Measurements from ENCODE around the gene NECTIN3.

NECTIN3 gene

DNA sequence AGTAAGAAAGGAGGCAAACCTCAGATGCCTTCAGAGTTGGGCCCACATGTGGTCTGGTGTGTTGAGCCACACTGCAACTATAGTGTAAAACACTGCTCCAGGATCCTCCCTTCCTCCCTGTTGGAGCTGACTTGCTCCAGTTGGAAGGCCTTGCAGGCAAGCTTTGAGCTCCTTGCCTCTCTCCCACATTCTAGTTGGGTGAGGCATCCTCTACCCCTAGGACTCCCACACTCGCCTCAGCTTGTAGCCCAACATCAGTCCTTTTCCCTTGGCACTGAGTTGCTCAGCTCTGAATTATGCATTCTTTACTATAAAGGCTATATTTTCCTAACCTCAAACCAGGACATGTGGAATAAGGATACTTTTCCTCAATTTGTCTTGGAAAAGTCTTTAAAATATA, 143.9 kb downstream of the NECTIN3 start:
- Histone ChIP-seq H3K9ac (ENCODE audit: low read length) (no peak overlapping the region), H3K9me3 (ENCODE audit: control insufficient read depth, low read length) (no peaks in the 10 kb centered on the region), H3K36me3 (ENCODE audit: control insufficient read depth, insufficient read depth, low read length) (no peaks in the 10 kb centered on the region), H3K27me3 (ENCODE audit: control insufficient read depth, insufficient read depth, low read length) (no peaks in the 10 kb centered on the region), H3K4me3 (ENCODE audit: low read length) (no peak overlapping the region), H3K4me1 (ENCODE audit: control insufficient read depth, insufficient read depth, low read length) (no peaks in the 10 kb centered on the region)

DNA sequence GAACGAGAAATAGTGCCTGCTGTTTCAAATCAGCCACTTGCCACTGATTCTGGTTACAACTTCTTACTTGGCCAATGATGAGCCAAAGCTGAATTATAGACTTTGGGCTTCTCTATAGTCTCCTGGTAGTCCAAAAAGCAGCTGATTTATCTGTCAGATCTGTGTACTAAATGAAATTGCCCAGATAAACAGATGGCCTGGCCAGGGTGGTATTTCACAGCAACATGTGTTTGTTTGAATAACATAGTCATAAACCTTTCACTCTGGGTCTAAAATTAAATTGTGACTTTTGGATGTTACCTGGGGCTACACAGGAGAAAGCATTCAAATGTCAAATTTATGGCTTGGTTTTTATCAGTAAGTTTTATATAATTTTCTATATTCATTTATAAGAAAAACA, 147.0 kb downstream of the NECTIN3 start:
- no peaks in the 10 kb centered on the region for H3K4me1 ChIP-seq (ENCODE audit: control insufficient read depth, insufficient read depth, low read length)
- H3K36me3 ChIP-seq (ENCODE audit: control insufficient read depth, insufficient read depth, low read length) = no peaks in the 10 kb centered on the region
- H3K9ac ChIP-seq (ENCODE audit: low read length) = no peak overlapping the region
- H3K4me3 ChIP-seq (ENCODE audit: low read length) = no peak overlapping the region
- no peaks in the 10 kb centered on the region for H3K9me3 ChIP-seq (ENCODE audit: control insufficient read depth, low read length)
- H3K27me3 ChIP-seq (ENCODE audit: control insufficient read depth, insufficient read depth, low read length) = no peaks in the 10 kb centered on the region

DNA sequence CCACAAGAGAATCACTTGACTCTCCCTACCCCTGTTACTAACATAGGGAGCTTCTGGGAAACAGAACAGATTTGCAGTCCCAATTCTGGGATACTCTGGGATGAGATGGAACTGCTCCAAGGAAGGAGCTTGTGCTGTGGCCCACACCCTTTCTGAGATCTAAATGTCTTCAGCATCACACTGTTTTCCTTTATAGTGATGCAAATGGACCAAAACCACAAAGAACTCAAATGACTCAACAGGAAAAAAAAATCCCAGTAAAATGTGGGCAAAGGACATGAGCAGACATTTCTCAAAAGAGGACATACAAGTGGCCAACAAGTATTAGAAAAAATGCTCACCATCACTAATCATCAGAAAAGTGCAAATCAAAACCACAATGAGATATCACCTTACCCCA, 155.6 kb downstream of the NECTIN3 start:
- Histone ChIP-seq H3K4me3 (ENCODE audit: low read length) (no peak overlapping the region), H3K27me3 (ENCODE audit: control insufficient read depth, insufficient read depth, low read length) (no peaks in the 10 kb centered on the region), H3K4me1 (ENCODE audit: control insufficient read depth, insufficient read depth, low read length) (no peaks in the 10 kb centered on the region), H3K9ac (ENCODE audit: low read length) (no peak overlapping the region), H3K36me3 (ENCODE audit: control insufficient read depth, insufficient read depth, low read length) (no peaks in the 10 kb centered on the region), H3K9me3 (ENCODE audit: control insufficient read depth, low read length) (no peaks in the 10 kb centered on the region)

DNA sequence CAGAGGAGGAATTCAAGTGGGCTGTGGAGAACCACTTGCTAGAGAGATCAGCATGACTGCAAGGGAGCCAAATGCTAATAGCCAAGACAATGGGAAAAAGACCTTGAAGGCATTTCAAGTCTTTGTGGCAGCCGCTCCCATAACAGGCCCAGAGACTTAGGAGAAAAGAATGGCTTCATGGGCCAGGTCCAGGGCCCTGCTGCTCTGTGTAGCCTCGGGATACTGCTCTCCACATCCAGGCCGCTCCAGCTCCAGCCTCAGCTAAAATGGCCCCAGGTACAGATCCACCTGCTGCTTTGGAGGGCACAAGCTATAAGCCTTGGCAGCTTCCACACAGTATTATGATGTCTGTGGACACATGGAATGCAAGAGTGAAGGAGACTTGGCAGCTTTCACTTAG, 157.7 kb downstream of the NECTIN3 start:
- H3K36me3 ChIP-seq (ENCODE audit: control insufficient read depth, insufficient read depth, low read length) = no peaks in the 10 kb centered on the region
- H3K4me1 ChIP-seq (ENCODE audit: control insufficient read depth, insufficient read depth, low read length) = no peaks in the 10 kb centered on the region
- H3K9ac ChIP-seq (ENCODE audit: low read length) = no peak overlapping the region
- H3K27me3 ChIP-seq (ENCODE audit: control insufficient read depth, insufficient read depth, low read length) = no peaks in the 10 kb centered on the region
- no peak overlapping the region for H3K4me3 ChIP-seq (ENCODE audit: low read length)
- no peaks in the 10 kb centered on the region for H3K9me3 ChIP-seq (ENCODE audit: control insufficient read depth, low read length)

DNA sequence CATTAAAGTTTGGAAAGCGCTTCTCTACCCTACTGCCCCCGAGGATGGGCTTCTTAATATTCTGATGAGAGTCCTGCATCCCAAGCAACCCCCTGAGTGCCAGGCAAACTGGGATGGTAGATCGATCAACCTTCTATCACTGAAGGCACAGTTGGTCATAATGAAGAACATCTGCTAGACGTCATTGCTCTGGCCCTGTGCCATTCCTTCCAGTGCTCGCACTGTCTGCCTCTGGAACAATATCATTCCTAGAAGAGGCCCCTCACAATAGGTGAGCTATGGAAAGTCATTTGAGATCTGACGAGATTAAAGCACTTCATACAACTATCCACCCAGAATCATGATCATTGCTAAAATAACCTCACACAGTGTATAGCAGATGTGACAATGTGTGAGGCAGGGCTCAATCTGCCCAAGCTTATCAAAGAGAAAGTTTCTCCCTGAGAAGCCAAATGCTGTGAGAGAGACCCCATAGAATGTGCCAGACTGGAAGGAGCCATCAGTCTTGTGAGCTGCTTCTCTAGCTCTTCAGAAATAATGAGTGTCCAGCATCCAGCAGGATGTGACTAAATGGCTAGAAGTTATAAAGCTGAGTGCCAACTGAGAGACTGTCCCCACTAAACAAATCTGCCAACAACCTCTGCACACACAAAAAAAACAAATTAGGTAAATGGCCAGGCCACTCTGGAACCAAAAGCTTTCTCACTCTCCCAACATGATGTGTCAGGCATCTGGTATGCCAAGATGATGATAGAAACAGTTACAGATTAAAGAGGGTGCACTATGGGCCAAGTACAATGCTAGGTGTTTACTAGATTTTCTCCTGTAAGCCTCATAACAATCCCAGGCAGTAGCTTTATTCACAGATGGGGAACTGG, 165.5 kb downstream of the NECTIN3 start:
- H3K4me1 ChIP-seq (ENCODE audit: control insufficient read depth, insufficient read depth, low read length) = no peaks in the 10 kb centered on the region
- no peak overlapping the region for H3K4me3 ChIP-seq (ENCODE audit: low read length)
- H3K36me3 ChIP-seq (ENCODE audit: control insufficient read depth, insufficient read depth, low read length) = no peaks in the 10 kb centered on the region
- no peak overlapping the region for H3K9ac ChIP-seq (ENCODE audit: low read length)
- no peaks in the 10 kb centered on the region for H3K9me3 ChIP-seq (ENCODE audit: control insufficient read depth, low read length)
- no peaks in the 10 kb centered on the region for H3K27me3 ChIP-seq (ENCODE audit: control insufficient read depth, insufficient read depth, low read length)

DNA sequence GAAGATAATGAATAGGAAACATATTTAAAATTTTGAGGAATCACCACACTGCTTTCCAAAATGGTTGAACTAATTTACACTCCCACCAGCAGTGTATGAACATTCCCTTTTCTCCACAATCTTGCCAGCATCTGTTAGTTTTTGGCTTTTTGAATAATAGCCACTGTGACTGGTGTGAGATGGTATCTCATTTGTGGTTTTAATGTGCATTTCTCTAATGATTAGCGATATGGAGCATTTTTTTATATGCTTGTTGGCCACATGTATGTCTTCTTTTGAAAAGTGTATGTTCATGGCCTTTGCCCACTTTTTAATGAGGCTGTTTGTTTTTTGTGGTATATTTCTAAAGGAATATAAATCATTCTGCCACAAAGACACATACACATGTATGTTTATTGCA, 166.3 kb downstream of the NECTIN3 start:
- H3K36me3 ChIP-seq (ENCODE audit: control insufficient read depth, insufficient read depth, low read length) = no peaks in the 10 kb centered on the region
- no peaks in the 10 kb centered on the region for H3K4me1 ChIP-seq (ENCODE audit: control insufficient read depth, insufficient read depth, low read length)
- H3K27me3 ChIP-seq (ENCODE audit: control insufficient read depth, insufficient read depth, low read length) = no peaks in the 10 kb centered on the region
- H3K4me3 ChIP-seq (ENCODE audit: low read length) = no peak overlapping the region
- no peak overlapping the region for H3K9ac ChIP-seq (ENCODE audit: low read length)
- H3K9me3 ChIP-seq (ENCODE audit: control insufficient read depth, low read length) = no peaks in the 10 kb centered on the region

DNA sequence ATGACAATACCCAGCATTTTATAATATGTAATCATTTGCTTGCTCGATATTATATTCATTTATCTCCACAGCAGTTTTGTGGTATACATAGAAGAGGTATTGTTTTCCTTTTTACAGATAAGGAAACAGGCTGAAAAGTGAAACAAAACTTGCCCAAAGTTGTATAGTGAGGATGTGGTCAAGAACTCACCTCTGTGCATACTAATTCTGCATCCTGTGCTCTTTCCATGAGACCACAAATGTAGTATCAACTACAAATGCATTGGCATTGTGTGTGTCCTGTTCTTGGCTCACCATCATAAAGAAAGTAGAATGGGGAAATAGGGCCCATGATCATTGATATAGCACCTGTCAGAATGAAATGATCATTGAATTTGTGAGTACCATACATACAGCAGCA, 167.3 kb downstream of the NECTIN3 start:
- H3K9ac ChIP-seq (ENCODE audit: low read length) = no peak overlapping the region
- no peak overlapping the region for H3K4me3 ChIP-seq (ENCODE audit: low read length)
- no peaks in the 10 kb centered on the region for H3K9me3 ChIP-seq (ENCODE audit: control insufficient read depth, low read length)
- no peaks in the 10 kb centered on the region for H3K27me3 ChIP-seq (ENCODE audit: control insufficient read depth, insufficient read depth, low read length)
- no peaks in the 10 kb centered on the region for H3K36me3 ChIP-seq (ENCODE audit: control insufficient read depth, insufficient read depth, low read length)
- H3K4me1 ChIP-seq (ENCODE audit: control insufficient read depth, insufficient read depth, low read length) = no peaks in the 10 kb centered on the region

DNA sequence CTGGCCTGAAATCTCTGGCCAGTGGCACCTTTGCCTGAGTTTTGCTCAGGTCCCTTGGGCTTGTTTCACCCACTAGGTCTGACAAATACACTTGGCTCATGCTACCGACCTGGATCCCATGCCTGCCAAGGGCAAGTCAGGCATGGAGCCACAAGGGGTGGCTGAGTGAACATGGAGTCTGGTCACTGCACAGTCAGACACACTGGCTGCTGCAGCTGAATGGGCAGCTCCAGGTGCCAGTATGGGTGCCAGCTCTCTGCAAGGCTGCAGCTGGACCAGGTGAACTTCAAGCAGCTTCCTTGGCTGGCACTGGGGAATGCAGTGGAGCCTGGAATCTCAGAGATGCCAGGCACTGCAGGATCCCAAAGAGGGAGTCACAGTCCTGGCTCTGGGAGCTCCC, 170.3 kb downstream of the NECTIN3 start:
- Histone ChIP-seq H3K36me3 (ENCODE audit: control insufficient read depth, insufficient read depth, low read length) (no peaks in the 10 kb centered on the region), H3K4me1 (ENCODE audit: control insufficient read depth, insufficient read depth, low read length) (no peaks in the 10 kb centered on the region), H3K27me3 (ENCODE audit: control insufficient read depth, insufficient read depth, low read length) (no peaks in the 10 kb centered on the region), H3K4me3 (ENCODE audit: low read length) (no peak overlapping the region), H3K9me3 (ENCODE audit: control insufficient read depth, low read length) (no peaks in the 10 kb centered on the region), H3K9ac (ENCODE audit: low read length) (no peak overlapping the region)
